HEK293 (cell line): ENCODE results near the gene SLC16A4.
A peak's percentile ranks its signal among the peaks of the same experiment; 100 is the strongest.

Experiments
- FEZF1 ChIP-seq: fragments of 450-650 bp; formaldehyde crosslinking; IDR thresholded peaks from 2 replicates; pipeline ENCODE4 v1.5.1; 2016; ENCODE audit warnings: missing biosample characterization, missing genetic modification characterization
- GFI1B ChIP-seq: fragments of 450-650 bp; formaldehyde crosslinking; IDR thresholded peaks from 2 replicates; pipeline ENCODE4 v1.5.1; 2016; ENCODE audit warnings: missing biosample characterization, missing genetic modification characterization
- KLF1 ChIP-seq: fragments of 450-650 bp; formaldehyde crosslinking; IDR thresholded peaks from 2 replicates; pipeline ENCODE4 v1.5.1; 2016; ENCODE audit warnings: missing biosample characterization, missing genetic modification characterization
- KLF17 ChIP-seq: fragments of 450-650 bp; formaldehyde crosslinking; IDR thresholded peaks from 2 replicates; pipeline ENCODE4 v1.5.1; 2016; ENCODE audit warnings: missing biosample characterization, missing genetic modification characterization
- MEIS1 ChIP-seq: sonication (generic); formaldehyde crosslinking; IDR thresholded peaks from 2 replicates; pipeline ENCODE4 v1.8.1; 2022; ENCODE audit warnings: missing genetic modification reagents, mild to moderate bottlenecking, borderline replicate concordance
- OSR2 ChIP-seq: fragments of 450-650 bp; formaldehyde crosslinking; IDR thresholded peaks from 2 replicates; pipeline ENCODE4 v1.5.1; 2016; ENCODE audit warnings: missing biosample characterization, missing genetic modification characterization
- PATZ1 ChIP-seq: fragments of 450-650 bp; formaldehyde crosslinking; IDR thresholded peaks from 2 replicates; pipeline ENCODE4 v1.5.1; 2016; ENCODE audit warnings: missing biosample characterization, missing genetic modification characterization
- PRDM1 ChIP-seq: fragments of 450-650 bp; formaldehyde crosslinking; IDR thresholded peaks from 2 replicates; pipeline ENCODE4; 2016; ENCODE audit warnings: missing biosample characterization, missing genetic modification characterization
- PRDM10 ChIP-seq: fragments of 450-650 bp; formaldehyde crosslinking; IDR thresholded peaks from 2 replicates; pipeline ENCODE4 v1.5.1; 2016; ENCODE audit warnings: missing biosample characterization, missing genetic modification characterization
- SP2 ChIP-seq: fragments of 450-650 bp; formaldehyde crosslinking; IDR thresholded peaks from 2 replicates; pipeline ENCODE4 v1.5.1; 2016; ENCODE audit warnings: missing biosample characterization, missing genetic modification characterization
- SP3 ChIP-seq: fragments of 450-650 bp; formaldehyde crosslinking; IDR thresholded peaks from 2 replicates; pipeline ENCODE4 v1.5.1; 2016; ENCODE audit warnings: missing biosample characterization, missing genetic modification characterization
- YY2 ChIP-seq: fragments of 450-650 bp; formaldehyde crosslinking; IDR thresholded peaks from 2 replicates; pipeline ENCODE4 v1.5.1; 2016; ENCODE audit warnings: missing biosample characterization, missing genetic modification characterization
- ZBTB1 ChIP-seq: fragments of 450-650 bp; formaldehyde crosslinking; IDR thresholded peaks from 2 replicates; pipeline ENCODE4 v1.5.1; 2016; ENCODE audit warnings: missing biosample characterization, missing genetic modification characterization
- ZBTB17 ChIP-seq: fragments of 450-650 bp; formaldehyde crosslinking; IDR thresholded peaks from 2 replicates; pipeline ENCODE4 v1.5.1; 2016; ENCODE audit warnings: missing biosample characterization, missing genetic modification characterization
- ZBTB20 ChIP-seq: fragments of 450-650 bp; formaldehyde crosslinking; IDR thresholded peaks from 2 replicates; pipeline ENCODE4 v1.5.1; 2016; ENCODE audit warnings: missing biosample characterization, missing genetic modification characterization
- ZBTB48 ChIP-seq: fragments of 450-650 bp; formaldehyde crosslinking; IDR thresholded peaks from 2 replicates; pipeline ENCODE4 v1.5.1; 2016; ENCODE audit warnings: missing biosample characterization, missing genetic modification characterization
- ZNF146 ChIP-seq: fragments of 450-650 bp; formaldehyde crosslinking; IDR thresholded peaks from 2 replicates; pipeline ENCODE4 v1.5.1; 2016; ENCODE audit warnings: missing biosample characterization, missing genetic modification characterization
- ZNF16 ChIP-seq: fragments of 450-650 bp; formaldehyde crosslinking; IDR thresholded peaks from 2 replicates; pipeline ENCODE4 v1.5.1; 2016; ENCODE audit warnings: low read depth, missing biosample characterization, missing genetic modification characterization
- ZNF2 ChIP-seq: fragments of 450-650 bp; formaldehyde crosslinking; IDR thresholded peaks from 2 replicates; pipeline ENCODE4 v1.5.1; 2016; ENCODE audit warnings: missing biosample characterization, missing genetic modification characterization
- ZNF24 ChIP-seq: fragments of 450-650 bp; formaldehyde crosslinking; IDR thresholded peaks from 2 replicates; pipeline ENCODE4 v1.5.1; 2016; ENCODE audit warnings: missing biosample characterization, missing genetic modification characterization
- ZNF324 ChIP-seq: fragments of 450-650 bp; formaldehyde crosslinking; IDR thresholded peaks from 2 replicates; pipeline ENCODE4 v1.5.1; 2016; ENCODE audit warnings: missing biosample characterization, missing genetic modification characterization
- ZNF394 ChIP-seq: fragments of 450-650 bp; formaldehyde crosslinking; IDR thresholded peaks from 2 replicates; pipeline ENCODE4 v1.5.1; 2016; ENCODE audit warnings: missing biosample characterization, missing genetic modification characterization, mild to moderate bottlenecking, moderate library complexity, borderline replicate concordance
- ZNF48 ChIP-seq: fragments of 450-650 bp; formaldehyde crosslinking; IDR thresholded peaks from 2 replicates; pipeline ENCODE4 v1.5.1; 2016; ENCODE audit warnings: missing biosample characterization, missing genetic modification characterization
- ZNF513 ChIP-seq: fragments of 450-650 bp; IDR thresholded peaks from 2 replicates; pipeline ENCODE4 v1.5.1; 2018; ENCODE audit warnings: missing biosample characterization, missing genetic modification characterization
- ZNF645 ChIP-seq: fragments of 450-650 bp; formaldehyde crosslinking; IDR thresholded peaks from 2 replicates; pipeline ENCODE4; 2016; ENCODE audit warnings: missing biosample characterization, missing genetic modification characterization
- ZNF837 ChIP-seq: fragments of 450-650 bp; formaldehyde crosslinking; IDR thresholded peaks from 2 replicates; pipeline ENCODE4 v1.5.1; 2016; ENCODE audit warnings: missing biosample characterization, missing genetic modification characterization
- ZSCAN5A ChIP-seq: fragments of 450-650 bp; formaldehyde crosslinking; IDR thresholded peaks from 2 replicates; pipeline ENCODE4 v1.5.1; 2016; ENCODE audit warnings: missing biosample characterization, missing genetic modification characterization

Gene SLC16A4

GRCh38 chr1:110338309-110338885 lies 52.4 kb downstream of the SLC16A4 start (continued):
- TF ChIP-seq PRDM10 (peak; percentile 83), ZBTB20 (tag by site-specific recombination) (peak; percentile 77), ZNF645 (tag by site-specific recombination) (no peak), ZBTB48 (tag by site-specific recombination) (0 out of 2 replicates have a peak, but pooled peaks have one; percentile 39), FEZF1 (tag by site-specific recombination) (peak; percentile 21; the same call in 1 of the 2 replicates), SP3 (tag by site-specific recombination) (peak; percentile 73), ZBTB1 (no peak), ZNF324 (tag by site-specific recombination) (peak; percentile 91), ZNF16 (tag by site-specific recombination) (no peak), ZNF146 (tag by site-specific recombination) (0 out of 2 replicates have a peak, but pooled peaks have one; percentile 3), OSR2 (tag by site-specific recombination) (peak; percentile 51; the same call in 1 of the 2 replicates), ZNF2 (tag by site-specific recombination) (peak; percentile 90), ZSCAN5A (tag by site-specific recombination) (peak; percentile 72; the same call in 1 of the 2 replicates), KLF1 (tag by site-specific recombination) (peak; percentile 88), MEIS1 (CRISPR knock-in tag) (no peak), ZNF394 (peak; percentile 56; the same call in 1 of the 2 replicates), ZBTB17 (tag by site-specific recombination) (peak; percentile 98), GFI1B (no peak), PATZ1 (tag by site-specific recombination) (peak; percentile 99), ZNF24 (tag by site-specific recombination) (peak; percentile 26; the same call in 1 of the 2 replicates), KLF17 (tag by site-specific recombination) (peak; percentile 80; the same call in 1 of the 2 replicates), ZNF48 (no peak), ZNF513 (no peak), YY2 (tag by site-specific recombination) (peak; percentile 70), SP2 (tag by site-specific recombination) (peak; percentile 87), ZNF837 (tag by site-specific recombination) (no peak), PRDM1 (tag by site-specific recombination) (no peak)
